Measurements from ENCODE around the gene LRG1. TPM values are rescaled to one million over a fixed set of nuclear protein-coding genes. Genes with fewer than 3 reads are reported as not detected.
A peak's percentile ranks its signal among the peaks of the same experiment; 100 is the strongest.

LRG1 gene
- total and polyA plus RNA-seq, 2 experiments from 2014 or later, result 0.21 to 0.45 TPM

DNA sequence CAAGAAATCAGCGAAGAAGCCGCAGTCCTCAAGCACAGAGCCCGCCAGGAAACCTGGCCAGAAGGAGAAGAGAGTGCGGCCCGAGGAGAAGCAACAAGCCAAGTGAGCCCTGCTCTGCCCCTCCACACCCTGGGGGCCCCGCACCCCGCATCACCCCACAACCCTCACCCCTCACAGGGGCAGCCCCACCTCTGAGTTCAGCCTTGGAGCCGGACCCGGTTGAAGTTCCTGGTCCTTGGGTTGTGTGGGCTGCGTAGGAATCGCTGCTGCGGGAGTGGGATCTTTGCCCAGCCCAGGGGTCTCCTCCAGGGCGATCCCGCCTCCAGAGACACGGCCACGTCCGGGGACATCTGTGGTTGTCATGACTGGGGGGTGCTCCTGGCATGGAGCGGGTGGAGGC, 43.5 kb downstream of the LRG1 start:
- H3K27me3 Mint-ChIP-seq (ENCODE audit: insufficient read depth, low read depth, poor library complexity), result peaks cover 3% of the 10 kb centered on the region
- no peak overlapping the region for H3K27ac ChIP-seq (ENCODE audit: low read depth)
- peaks cover 16% of the 10 kb centered on the region; the same call in 1 of the 2 replicates for H3K36me3 ChIP-seq (ENCODE audit: insufficient read depth)
- H3K4me1 ChIP-seq (ENCODE audit: insufficient read depth), result no peaks in the 10 kb centered on the region
- H3K4me1 Mint-ChIP-seq, result no peaks in the 10 kb centered on the region
- TF ChIP-seq ZNF331 (CRISPR knock-in tag; IDR thresholded peaks at IDR 0.05; ENCODE audit: low read depth) (no peak), EZH2phosphoT487 (IDR thresholded peaks at IDR 0.05; ENCODE audit: unreplicated experiment) (no peak), JUNB (IDR thresholded peaks at IDR 0.05; ENCODE audit: unreplicated experiment) (no peak)
- TF ChIP-seq, protein P1, sequence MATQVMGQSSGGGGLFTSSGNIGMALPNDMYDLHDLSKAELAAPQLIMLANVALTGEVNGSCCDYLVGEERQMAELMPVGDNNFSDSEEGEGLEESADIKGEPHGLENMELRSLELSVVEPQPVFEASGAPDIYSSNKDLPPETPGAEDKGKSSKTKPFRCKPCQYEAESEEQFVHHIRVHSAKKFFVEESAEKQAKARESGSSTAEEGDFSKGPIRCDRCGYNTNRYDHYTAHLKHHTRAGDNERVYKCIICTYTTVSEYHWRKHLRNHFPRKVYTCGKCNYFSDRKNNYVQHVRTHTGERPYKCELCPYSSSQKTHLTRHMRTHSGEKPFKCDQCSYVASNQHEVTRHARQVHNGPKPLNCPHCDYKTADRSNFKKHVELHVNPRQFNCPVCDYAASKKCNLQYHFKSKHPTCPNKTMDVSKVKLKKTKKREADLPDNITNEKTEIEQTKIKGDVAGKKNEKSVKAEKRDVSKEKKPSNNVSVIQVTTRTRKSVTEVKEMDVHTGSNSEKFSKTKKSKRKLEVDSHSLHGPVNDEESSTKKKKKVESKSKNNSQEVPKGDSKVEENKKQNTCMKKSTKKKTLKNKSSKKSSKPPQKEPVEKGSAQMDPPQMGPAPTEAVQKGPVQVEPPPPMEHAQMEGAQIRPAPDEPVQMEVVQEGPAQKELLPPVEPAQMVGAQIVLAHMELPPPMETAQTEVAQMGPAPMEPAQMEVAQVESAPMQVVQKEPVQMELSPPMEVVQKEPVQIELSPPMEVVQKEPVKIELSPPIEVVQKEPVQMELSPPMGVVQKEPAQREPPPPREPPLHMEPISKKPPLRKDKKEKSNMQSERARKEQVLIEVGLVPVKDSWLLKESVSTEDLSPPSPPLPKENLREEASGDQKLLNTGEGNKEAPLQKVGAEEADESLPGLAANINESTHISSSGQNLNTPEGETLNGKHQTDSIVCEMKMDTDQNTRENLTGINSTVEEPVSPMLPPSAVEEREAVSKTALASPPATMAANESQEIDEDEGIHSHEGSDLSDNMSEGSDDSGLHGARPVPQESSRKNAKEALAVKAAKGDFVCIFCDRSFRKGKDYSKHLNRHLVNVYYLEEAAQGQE (IDR thresholded peaks at IDR 0.05; ENCODE audit: unreplicated experiment), result no peak
- TF ChIP-seq, protein P2, sequence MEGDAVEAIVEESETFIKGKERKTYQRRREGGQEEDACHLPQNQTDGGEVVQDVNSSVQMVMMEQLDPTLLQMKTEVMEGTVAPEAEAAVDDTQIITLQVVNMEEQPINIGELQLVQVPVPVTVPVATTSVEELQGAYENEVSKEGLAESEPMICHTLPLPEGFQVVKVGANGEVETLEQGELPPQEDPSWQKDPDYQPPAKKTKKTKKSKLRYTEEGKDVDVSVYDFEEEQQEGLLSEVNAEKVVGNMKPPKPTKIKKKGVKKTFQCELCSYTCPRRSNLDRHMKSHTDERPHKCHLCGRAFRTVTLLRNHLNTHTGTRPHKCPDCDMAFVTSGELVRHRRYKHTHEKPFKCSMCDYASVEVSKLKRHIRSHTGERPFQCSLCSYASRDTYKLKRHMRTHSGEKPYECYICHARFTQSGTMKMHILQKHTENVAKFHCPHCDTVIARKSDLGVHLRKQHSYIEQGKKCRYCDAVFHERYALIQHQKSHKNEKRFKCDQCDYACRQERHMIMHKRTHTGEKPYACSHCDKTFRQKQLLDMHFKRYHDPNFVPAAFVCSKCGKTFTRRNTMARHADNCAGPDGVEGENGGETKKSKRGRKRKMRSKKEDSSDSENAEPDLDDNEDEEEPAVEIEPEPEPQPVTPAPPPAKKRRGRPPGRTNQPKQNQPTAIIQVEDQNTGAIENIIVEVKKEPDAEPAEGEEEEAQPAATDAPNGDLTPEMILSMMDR (conservative IDR thresholded peaks at IDR 0.05; ENCODE audit: low read depth in 2 of 2), result no peak
- H3F3A ChIP-seq (replicated peaks; ENCODE audit: low read depth), result 0 out of 2 replicates have a peak, but pooled peaks cover 7% of the 10 kb centered on the region
- H3K4me2 ChIP-seq, result no peak overlapping the region
- no peak for DNase-seq (ENCODE audit: low spot score)
- H3K27me3 ChIP-seq (ENCODE audit: insufficient read depth), result no peaks in the 10 kb centered on the region
- H3K79me2 ChIP-seq (replicated peaks; ENCODE audit: insufficient read depth), result no peaks in the 10 kb centered on the region
- H3K9me3 Mint-ChIP-seq, result no peaks in the 10 kb centered on the region
- H3K9me2 ChIP-seq (ENCODE audit: insufficient read depth), result no peaks in the 10 kb centered on the region
- peaks cover 25% of the 10 kb centered on the region for H3K36me3 Mint-ChIP-seq (ENCODE audit: low read depth)
- no peak for ATAC-seq
- H3K4me3 ChIP-seq, result no peak overlapping the region
- H4K20me1 ChIP-seq (replicated peaks; ENCODE audit: insufficient read depth), result no peaks in the 10 kb centered on the region; the same call in 1 of the 2 replicates
- no peak overlapping the region for H3K27ac Mint-ChIP-seq
- H2AFZ ChIP-seq, result no peak overlapping the region
- H3K4me3 Mint-ChIP-seq, result no peak overlapping the region

DNA sequence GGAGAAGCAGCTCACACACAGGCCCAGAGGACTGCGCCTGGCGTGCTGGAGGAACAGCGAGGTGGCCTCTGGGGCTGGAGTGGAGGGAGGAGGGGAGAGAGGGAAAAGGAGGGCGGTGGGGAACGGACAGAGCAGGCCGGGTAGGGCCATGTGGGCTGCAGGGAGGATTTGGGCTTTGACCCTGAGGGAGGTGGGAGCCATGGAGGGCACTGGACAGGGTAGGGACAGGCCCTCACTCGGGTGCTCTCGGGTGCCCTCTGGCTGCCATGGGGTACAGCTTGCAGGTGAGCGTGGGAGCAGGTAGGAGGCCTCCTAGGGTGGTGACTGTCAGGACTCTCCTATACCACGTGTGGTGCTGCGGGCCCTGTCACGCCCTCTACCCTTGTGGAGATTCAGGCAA, 44.4 kb downstream of the LRG1 start:
- ATAC-seq, result peak; percentile 80
- H3K79me2 ChIP-seq (replicated peaks; ENCODE audit: insufficient read depth), result no peaks in the 10 kb centered on the region
- no peaks in the 10 kb centered on the region for H3K4me1 ChIP-seq (ENCODE audit: insufficient read depth)
- peaks cover 14% of the 10 kb centered on the region; the same call in 1 of the 2 replicates for H3K36me3 ChIP-seq (ENCODE audit: insufficient read depth)
- H3K4me3 ChIP-seq, result no peak overlapping the region
- peak; percentile 44 for DNase-seq (ENCODE audit: low spot score)
- H2AFZ ChIP-seq, result no peak overlapping the region
- H3K27ac ChIP-seq (ENCODE audit: low read depth), result no peak overlapping the region
- H3K27ac Mint-ChIP-seq, result no peak overlapping the region
- H4K20me1 ChIP-seq (replicated peaks; ENCODE audit: insufficient read depth), result no peaks in the 10 kb centered on the region; the same call in 1 of the 2 replicates
- no peaks in the 10 kb centered on the region for H3K9me2 ChIP-seq (ENCODE audit: insufficient read depth)
- no peak overlapping the region for H3K4me3 Mint-ChIP-seq
- no peaks in the 10 kb centered on the region for H3K4me1 Mint-ChIP-seq
- no peaks in the 10 kb centered on the region for H3K27me3 ChIP-seq (ENCODE audit: insufficient read depth)
- TF ChIP-seq JUNB (IDR thresholded peaks at IDR 0.05; ENCODE audit: unreplicated experiment) (no peak), EZH2 (IDR thresholded peaks at IDR 0.05; ENCODE audit: low read depth, unreplicated experiment) (no peak), CREB1 (CRISPR knock-in tag; IDR thresholded peaks at IDR 0.05; ENCODE audit: low read depth) (no peak)
- TF ChIP-seq, protein P2 (conservative IDR thresholded peaks at IDR 0.05; ENCODE audit: low read depth in 2 of 2), result peak; percentile 31 to 65
- no peaks in the 10 kb centered on the region for H3K27me3 Mint-ChIP-seq (ENCODE audit: insufficient read depth, low read depth, poor library complexity)
- H3K36me3 Mint-ChIP-seq (ENCODE audit: low read depth), result peaks cover 28% of the 10 kb centered on the region
- 0 out of 2 replicates have a peak, but pooled peaks cover 7% of the 10 kb centered on the region for H3F3A ChIP-seq (replicated peaks; ENCODE audit: low read depth)
- no peak overlapping the region for H3K4me2 ChIP-seq
- H3K9me3 Mint-ChIP-seq, result no peaks in the 10 kb centered on the region

Measured in GM23338 (cell line).